Endodermal cell (in vitro differentiated cells): ENCODE data around the gene CCDC88C. TPM values are rescaled to one million over a fixed set of nuclear protein-coding genes. Genes with fewer than 3 reads are reported as not detected.
A peak's percentile ranks its signal among the peaks of the same experiment; 100 is the strongest.

Source experiments
- DNase-seq: peaks from one replicate; pipeline ENCODE4 v3.0.0-alpha.2; 2017
- H3K27ac ChIP-seq: 2 replicates; pipeline ENCODE4 v1.5.1; 2013; ENCODE audit warnings: mild to moderate bottlenecking, low read depth, low read length, moderate library complexity
- H3K27me3 ChIP-seq: 2 replicates; pipeline ENCODE4 v1.6.1; 2013; ENCODE audit warnings: mild to moderate bottlenecking, low read length, moderate library complexity; ENCODE audit not compliant: insufficient read depth, control insufficient read depth, poor library complexity, severe bottlenecking
- H3K36me3 ChIP-seq: 2 replicates; pipeline ENCODE4 v1.7.0; 2013; ENCODE audit warnings: mild to moderate bottlenecking, low read length, moderate library complexity; ENCODE audit not compliant: control insufficient read depth, insufficient read depth
- H3K4me1 ChIP-seq: one replicate; pipeline ENCODE4 v1.7.0; 2013; ENCODE audit warnings: low read length; ENCODE audit not compliant: control insufficient read depth, insufficient read depth
- H3K4me3 ChIP-seq: 2 replicates; pipeline ENCODE4 v1.5.1; 2013; ENCODE audit warnings: mild to moderate bottlenecking, low read length, moderate library complexity
- H3K9ac ChIP-seq: 2 replicates; pipeline ENCODE4 v1.6.1; 2013; ENCODE audit warnings: mild to moderate bottlenecking, low read length, moderate library complexity; ENCODE audit not compliant: poor library complexity, severe bottlenecking; ENCODE audit errors: extremely low read depth
- H3K9me3 ChIP-seq: 2 replicates; pipeline ENCODE4 v1.6.1; 2013; ENCODE audit warnings: mild to moderate bottlenecking, low read length, moderate library complexity; ENCODE audit not compliant: control insufficient read depth
- H3K27ac Mint-ChIP-seq: 2 replicates; pipeline ENCODE4 v1.8.0; 2020; ENCODE audit warnings: mixed read lengths
- H3K27me3 Mint-ChIP-seq: 2 replicates; pipeline ENCODE4 v1.8.0; 2021; ENCODE audit warnings: mild to moderate bottlenecking, mixed read lengths; ENCODE audit not compliant: insufficient read depth
- H3K36me3 Mint-ChIP-seq: 2 replicates; pipeline ENCODE4 v1.8.0; 2020; ENCODE audit warnings: low read depth, mixed read lengths
- H3K4me1 Mint-ChIP-seq: 2 replicates; pipeline ENCODE4 v1.8.0; 2020; ENCODE audit warnings: mixed read lengths
- H3K4me3 Mint-ChIP-seq: 2 replicates; pipeline ENCODE4 v1.8.0; 2020; ENCODE audit warnings: mild to moderate bottlenecking, moderate library complexity, mixed read lengths
- H3K9me3 Mint-ChIP-seq: 2 replicates; pipeline ENCODE4 v1.8.0; 2020; ENCODE audit warnings: mild to moderate bottlenecking, mixed read lengths
- WGBS, 2 experiments: methylation state at CpG; one replicate each; pipeline versions ENCODE4 v1.1.5 to v1.1.7; 2013; ENCODE audit warnings: missing lambda C conversion rate in 2 of 2, mixed read lengths in 1 of 2; ENCODE audit not compliant: insufficient coverage in 1 of 2, insufficient read length in 1 of 2; 5-methylcytosine and 5-hydroxymethylcytosine counted together
- total RNA-seq, 2 donors: library from RNA; stranded (reverse); fragmentation: NEBNext Ultra II Directional in 1 of 2; extraction: Animal tissue kit (Norgen Biotek cat#: 25700) in 1 of 2; gene quantifications; 2 replicates in 1 of 2; 3 replicates in 1 of 2; pipeline ENCODE4 v1.2.1, GENCODE V29; 2021
- TF ChIP-seq, protein P1 (sequence below): fragments of 200-600 bp; sonication (generic); conservative IDR thresholded peaks from 2 replicates; pipeline ENCODE4 v1.5.0; 2021; ENCODE audit warnings: antibody characterized with exemption, mild to moderate bottlenecking

Gene CCDC88C
- total RNA-seq, 2 donors from 2014 or later: 50.0 to 50.5 TPM

DNA sequence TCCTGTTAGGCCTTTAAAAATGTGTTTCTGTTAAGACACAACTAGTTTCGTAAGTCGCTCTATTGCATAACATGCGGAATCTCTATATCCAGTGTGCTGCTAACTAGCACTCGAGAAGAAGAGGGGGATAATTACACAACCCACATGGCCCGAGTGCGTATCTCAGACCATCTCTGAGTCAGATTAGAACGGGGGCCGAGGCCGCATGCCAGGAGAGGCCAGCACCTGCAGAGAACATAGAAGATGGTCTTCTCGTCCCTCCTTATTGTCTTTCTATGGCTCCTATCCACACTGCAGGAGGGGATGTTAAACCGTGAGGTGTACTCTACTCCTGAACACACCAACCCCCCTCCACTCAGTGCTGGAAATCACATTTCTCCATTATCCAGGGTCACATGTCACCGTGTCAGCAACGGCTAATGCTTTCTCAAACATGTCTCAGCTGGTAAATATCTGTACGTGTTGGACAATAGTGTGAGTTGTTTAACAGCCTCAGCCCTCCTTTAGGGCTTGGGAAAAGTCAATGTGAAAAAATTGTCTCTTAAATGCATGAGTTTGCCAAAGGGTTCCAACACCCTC lies 56.3 kb downstream of the CCDC88C start:
- H3K9me3 Mint-ChIP-seq: no peaks in the 10 kb centered on the region
- no peak for DNase-seq
- peaks cover 3% of the 10 kb centered on the region for H3K36me3 ChIP-seq
- peaks cover 16% of the 10 kb centered on the region for H3K4me1 Mint-ChIP-seq
- H3K4me3 Mint-ChIP-seq: no peak overlapping the region
- H3K4me1 ChIP-seq: no peaks in the 10 kb centered on the region
- H3K27ac Mint-ChIP-seq: no peak overlapping the region
- peaks cover 16% of the 10 kb centered on the region for H3K36me3 Mint-ChIP-seq
- H3K27me3 Mint-ChIP-seq: no peaks in the 10 kb centered on the region
- no peaks in the 10 kb centered on the region for H3K9me3 ChIP-seq
- no peak overlapping the region for H3K4me3 ChIP-seq
- H3K9ac ChIP-seq: no peak overlapping the region
- TF ChIP-seq, protein P1, sequence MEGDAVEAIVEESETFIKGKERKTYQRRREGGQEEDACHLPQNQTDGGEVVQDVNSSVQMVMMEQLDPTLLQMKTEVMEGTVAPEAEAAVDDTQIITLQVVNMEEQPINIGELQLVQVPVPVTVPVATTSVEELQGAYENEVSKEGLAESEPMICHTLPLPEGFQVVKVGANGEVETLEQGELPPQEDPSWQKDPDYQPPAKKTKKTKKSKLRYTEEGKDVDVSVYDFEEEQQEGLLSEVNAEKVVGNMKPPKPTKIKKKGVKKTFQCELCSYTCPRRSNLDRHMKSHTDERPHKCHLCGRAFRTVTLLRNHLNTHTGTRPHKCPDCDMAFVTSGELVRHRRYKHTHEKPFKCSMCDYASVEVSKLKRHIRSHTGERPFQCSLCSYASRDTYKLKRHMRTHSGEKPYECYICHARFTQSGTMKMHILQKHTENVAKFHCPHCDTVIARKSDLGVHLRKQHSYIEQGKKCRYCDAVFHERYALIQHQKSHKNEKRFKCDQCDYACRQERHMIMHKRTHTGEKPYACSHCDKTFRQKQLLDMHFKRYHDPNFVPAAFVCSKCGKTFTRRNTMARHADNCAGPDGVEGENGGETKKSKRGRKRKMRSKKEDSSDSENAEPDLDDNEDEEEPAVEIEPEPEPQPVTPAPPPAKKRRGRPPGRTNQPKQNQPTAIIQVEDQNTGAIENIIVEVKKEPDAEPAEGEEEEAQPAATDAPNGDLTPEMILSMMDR: no peak
- no peaks in the 10 kb centered on the region for H3K27me3 ChIP-seq
- 91 to 92% methylated on average over 12 to 14 of the region's 14 CpGs for WGBS, 2 experiments
- no peak overlapping the region for H3K27ac ChIP-seq

DNA sequence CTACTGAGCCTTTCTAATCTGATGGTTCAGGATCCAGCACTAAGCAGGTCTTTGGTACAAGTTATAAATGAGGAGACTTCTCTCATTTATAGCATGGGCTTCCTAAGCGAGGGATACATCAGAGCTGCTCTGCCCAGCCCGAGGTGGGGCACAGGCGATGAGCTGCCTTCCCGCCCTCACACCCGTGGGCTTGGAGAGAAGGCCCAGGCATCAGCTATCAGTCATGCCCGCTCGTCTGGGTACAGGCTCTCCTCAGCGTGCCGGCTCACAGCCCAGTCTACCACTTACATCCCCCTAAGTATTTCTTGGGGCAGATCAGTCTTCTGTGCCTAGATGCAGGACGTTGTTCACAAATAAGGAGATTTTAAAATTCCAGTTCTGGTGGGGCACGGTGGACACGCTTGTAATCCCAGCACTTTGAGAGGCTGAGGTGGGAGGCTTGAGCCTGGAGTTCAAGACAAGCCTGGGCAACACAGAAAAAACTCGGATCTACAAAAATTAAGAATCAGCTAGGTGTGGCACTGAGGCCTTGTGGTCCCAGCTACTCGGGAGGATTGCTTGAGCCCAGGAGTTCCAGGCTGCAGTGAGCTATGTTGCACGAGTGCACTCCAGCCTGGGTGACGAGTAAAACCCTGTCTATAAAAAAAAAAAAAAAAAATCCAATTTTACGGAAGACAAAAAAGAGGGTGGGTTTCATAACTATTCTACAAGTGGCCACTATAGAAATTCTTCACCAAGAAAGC lies 57.0 kb downstream of the CCDC88C start:
- 92 to 93% methylated on average over 13 to 17 of the region's 17 CpGs for WGBS, 2 experiments
- Histone ChIP-seq H3K9ac (no peak overlapping the region), H3K4me3 (no peak overlapping the region), H3K36me3 (peaks cover 3% of the 10 kb centered on the region), H3K27ac (no peak overlapping the region), H3K4me1 (no peaks in the 10 kb centered on the region), H3K9me3 (no peaks in the 10 kb centered on the region), H3K27me3 (no peaks in the 10 kb centered on the region)
- no peak overlapping the region for H3K27ac Mint-ChIP-seq
- peaks cover 15% of the 10 kb centered on the region for H3K4me1 Mint-ChIP-seq
- TF ChIP-seq, protein P1: no peak
- no peaks in the 10 kb centered on the region for H3K9me3 Mint-ChIP-seq
- DNase-seq: no peak
- H3K36me3 Mint-ChIP-seq: peaks cover 16% of the 10 kb centered on the region
- H3K27me3 Mint-ChIP-seq: no peaks in the 10 kb centered on the region
- no peak overlapping the region for H3K4me3 Mint-ChIP-seq

DNA sequence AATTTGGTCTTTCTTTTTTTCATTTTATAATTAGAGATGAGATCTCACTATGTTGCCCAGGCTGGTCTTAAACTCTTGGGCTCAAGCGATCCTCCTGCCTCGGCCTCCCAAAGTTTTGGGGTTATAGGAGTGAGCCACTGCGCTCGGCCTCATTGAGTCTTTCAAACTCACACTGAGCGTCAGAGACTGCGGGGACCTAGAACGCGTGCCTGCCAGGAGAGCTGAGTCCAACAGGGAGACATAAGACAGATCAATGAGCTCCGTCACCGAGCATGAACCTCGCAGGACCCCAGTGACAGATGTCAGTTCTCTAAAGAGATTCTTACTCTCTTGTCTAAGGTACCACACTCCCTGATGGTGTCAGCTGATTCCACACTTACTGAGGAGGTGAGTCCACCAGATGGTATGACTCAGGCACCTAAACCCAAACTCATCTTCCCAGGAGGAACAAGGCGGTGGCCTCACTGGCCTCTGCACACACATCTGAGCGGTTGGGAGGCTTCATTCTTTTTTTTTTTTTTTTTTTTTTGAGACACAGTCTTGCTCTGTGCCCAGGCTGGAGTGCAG lies 58.9 kb downstream of the CCDC88C start:
- H3K4me3 Mint-ChIP-seq: no peak overlapping the region
- no peaks in the 10 kb centered on the region for H3K27me3 ChIP-seq

More for the DNA sequence above, 58.9 kb downstream of the CCDC88C start:
- H3K27ac ChIP-seq: no peak overlapping the region
- TF ChIP-seq, protein P1: no peak
- H3K4me1 Mint-ChIP-seq: peaks cover 6% of the 10 kb centered on the region
- no peaks in the 10 kb centered on the region for H3K9me3 ChIP-seq
- no peaks in the 10 kb centered on the region for H3K4me1 ChIP-seq
- WGBS, 2 experiments: 91 to 95% methylated on average over 9 to 13 of the region's 13 CpGs
- peaks cover 16% of the 10 kb centered on the region for H3K36me3 Mint-ChIP-seq
- H3K9me3 Mint-ChIP-seq: no peaks in the 10 kb centered on the region
- no peaks in the 10 kb centered on the region for H3K27me3 Mint-ChIP-seq
- H3K36me3 ChIP-seq: peaks cover 3% of the 10 kb centered on the region
- H3K4me3 ChIP-seq: no peak overlapping the region
- peak overlapping the region; percentile 68 for H3K27ac Mint-ChIP-seq
- no peak overlapping the region for H3K9ac ChIP-seq
- DNase-seq: no peak
